ENCODE data around the gene TJP2. TPM values are rescaled to one million over a fixed set of nuclear protein-coding genes. Genes with fewer than 3 reads are reported as not detected.
"Not testable (repeated sequence)": the region's sequence is repeated elsewhere in the genome, so short reads cannot be mapped to it uniquely, and the experiment has no call there.

TJP2 gene
- total RNA-seq, 1 experiment from 2014 or later: 106 TPM

GRCh38 chr9:69158471-69158870 is 15.6 kb upstream of the TJP2 start:
- Histone ChIP-seq H3K9ac (ENCODE audit: low read length) (no peak overlapping the region), H2AFZ (ENCODE audit: low read length) (no peak overlapping the region), H4K20me1 (ENCODE audit: low read length) (no peaks in the 10 kb centered on the region), H3K79me2 (ENCODE audit: low read length) (peaks cover 33% of the 10 kb centered on the region), H3K4me1 (ENCODE audit: insufficient read depth, low read length) (peaks cover 16% of the 10 kb centered on the region), H3K36me3 (ENCODE audit: low read depth, low read length) (0 out of 2 replicates have a peak, but pooled peaks cover 3% of the 10 kb centered on the region), H3K4me3 (ENCODE audit: low read length) (no peak overlapping the region), H3K9me3 (ENCODE audit: low read length) (no peaks in the 10 kb centered on the region), H3K9me2 (replicated peaks; ENCODE audit: low read length) (no peaks in the 10 kb centered on the region), H3K4me2 (ENCODE audit: low read length) (no peak overlapping the region), H3K27ac (ENCODE audit: low read length) (no peak overlapping the region), H3F3A (ENCODE audit: low read length, unreplicated experiment) (no peaks in the 10 kb centered on the region), H3K27me3 (ENCODE audit: low read length) (no peaks in the 10 kb centered on the region)
- intact Hi-C loops (cut with micrococcal nuclease): no loop called here
- no peak for DNase-seq
- CTCF ChIA-PET: interaction anchor here (0.6 to 1.1 kb wide), 12 partner anchors 9 to 597 kb away, joined by 3 to 13 read pairs (median 4); no protein-coding TSS in a partner anchor
- POLR2A ChIA-PET (ENCODE audit: unreplicated experiment): no interaction called here
- no peak for ATAC-seq
- TF ChIP-seq CTCF (conservative IDR thresholded peaks at IDR 0.05; ENCODE audit: low read depth, low read length): no peak
- no peak for TF ChIP-seq EZH2 (IDR thresholded peaks at IDR 0.05; ENCODE audit: low read length, unreplicated experiment)
- no peak for TF ChIP-seq EZH2phosphoT487 (IDR thresholded peaks at IDR 0.05; ENCODE audit: borderline replicate concordance, low read length)
- no TSS peak for BruUV-seq (replicated peaks)

GRCh38 chr9:69164573-69164972 is 9.5 kb upstream of the TJP2 start:
- H4K20me1 ChIP-seq (ENCODE audit: low read length); H3K4me1 ChIP-seq (ENCODE audit: insufficient read depth, low read length); H2AFZ ChIP-seq (ENCODE audit: low read length); H3K27me3 ChIP-seq (ENCODE audit: low read length); H3F3A ChIP-seq (ENCODE audit: low read length, unreplicated experiment); H3K4me3 ChIP-seq (ENCODE audit: low read length); POLR2A ChIA-PET (ENCODE audit: unreplicated experiment); CTCF ChIA-PET; intact Hi-C loops (cut with micrococcal nuclease); H3K9ac ChIP-seq (ENCODE audit: low read length); H3K27ac ChIP-seq (ENCODE audit: low read length); DNase-seq; H3K9me2 ChIP-seq (replicated peaks; ENCODE audit: low read length); BruUV-seq (replicated peaks); ATAC-seq; H3K4me2 ChIP-seq (ENCODE audit: low read length); H3K9me3 ChIP-seq (ENCODE audit: low read length); H3K36me3 ChIP-seq (ENCODE audit: low read depth, low read length): not testable (repeated sequence)
- H3K79me2 ChIP-seq (ENCODE audit: low read length): peaks cover 26% of the 10 kb centered on the region

DNA sequence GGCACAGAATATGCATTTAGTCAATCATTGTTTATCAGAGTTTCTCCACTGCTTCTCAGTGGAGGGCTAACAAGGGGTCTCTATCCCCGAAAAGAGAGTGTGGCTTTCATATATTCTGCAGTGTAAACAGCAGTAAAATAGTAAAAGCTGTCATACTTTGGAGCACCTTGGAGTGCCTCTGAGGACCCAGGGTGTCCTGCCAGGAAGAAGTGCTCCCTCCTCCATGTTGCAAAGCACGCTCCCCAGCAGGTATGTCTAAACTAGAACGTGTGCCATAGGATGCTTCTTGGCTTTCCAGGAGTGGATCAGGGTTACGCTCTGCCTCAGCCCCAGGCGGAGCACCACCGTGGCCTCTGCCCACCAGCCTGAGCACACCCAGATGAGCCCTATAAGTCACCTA is 8.5 kb upstream of the TJP2 start:
- BruUV-seq (replicated peaks): no TSS peak
- no peaks in the 10 kb centered on the region for H3K36me3 ChIP-seq (ENCODE audit: low read depth, low read length)
- H3K9ac ChIP-seq (ENCODE audit: low read length): no peak overlapping the region
- peaks cover 24% of the 10 kb centered on the region for H3K79me2 ChIP-seq (ENCODE audit: low read length)
- no peak overlapping the region for H3K4me3 ChIP-seq (ENCODE audit: low read length)
- intact Hi-C loops (cut with micrococcal nuclease): no loop called here
- no peak overlapping the region for H3K27ac ChIP-seq (ENCODE audit: low read length)
- ATAC-seq (no peak), DNase-seq (no peak)
- ChIA-PET POLR2A (ENCODE audit: unreplicated experiment) (no interaction called here), CTCF (no interaction called here)
- H3K27me3 ChIP-seq (ENCODE audit: low read length): no peaks in the 10 kb centered on the region
- H3F3A ChIP-seq (ENCODE audit: low read length, unreplicated experiment): no peaks in the 10 kb centered on the region
- no peak overlapping the region for H3K4me2 ChIP-seq (ENCODE audit: low read length)
- H3K9me2 ChIP-seq (replicated peaks; ENCODE audit: low read length): no peaks in the 10 kb centered on the region
- TF ChIP-seq EZH2phosphoT487 (IDR thresholded peaks at IDR 0.05; ENCODE audit: borderline replicate concordance, low read length): no peak
- TF ChIP-seq EZH2 (IDR thresholded peaks at IDR 0.05; ENCODE audit: low read length, unreplicated experiment): no peak
- TF ChIP-seq CTCF (conservative IDR thresholded peaks at IDR 0.05; ENCODE audit: low read depth, low read length): no peak
- no peaks in the 10 kb centered on the region for H4K20me1 ChIP-seq (ENCODE audit: low read length)
- no peak overlapping the region for H2AFZ ChIP-seq (ENCODE audit: low read length)
- peaks cover 20% of the 10 kb centered on the region for H3K4me1 ChIP-seq (ENCODE audit: insufficient read depth, low read length)
- H3K9me3 ChIP-seq (ENCODE audit: low read length): no peaks in the 10 kb centered on the region

Data from PC-3 (cell line).